ENCODE data around the gene SERPINB13. TPM values are rescaled to one million over a fixed set of nuclear protein-coding genes. Genes with fewer than 3 reads are reported as not detected.

SERPINB13 gene
- total and polyA plus RNA-seq, 9 of the 15 experiments (the other 6 are each of a cell fraction or from before 2014, with no cell fraction given): not detected

DNA sequence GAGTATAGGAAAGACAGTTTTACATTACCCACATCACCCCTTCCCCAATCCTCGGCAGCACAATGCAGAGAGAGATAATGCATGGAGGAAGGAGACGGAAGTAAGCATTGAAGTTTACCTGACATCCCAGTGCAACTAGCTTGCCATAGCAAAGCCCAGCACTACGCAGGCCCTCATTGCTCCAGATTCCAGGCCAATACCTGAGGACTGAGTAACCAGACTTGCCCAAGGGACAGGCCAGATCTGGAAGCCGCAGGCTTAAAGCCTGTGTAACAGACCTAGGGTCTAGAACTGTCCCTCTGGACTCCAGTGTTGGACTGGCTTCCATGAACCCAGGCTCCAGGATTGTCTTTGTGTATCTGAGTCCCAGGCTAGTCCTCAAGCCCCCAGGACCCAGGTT lies 39.3 kb downstream of the SERPINB13 start:
- no peak overlapping the region for H3K27ac ChIP-seq (ENCODE audit: extremely low read depth, low read depth, low read length)
- H3K4me3 ChIP-seq: no peak overlapping the region
- H3K4me2 ChIP-seq (ENCODE audit: insufficient read depth, low read length): no peak overlapping the region
- H4K20me1 ChIP-seq (replicated peaks; ENCODE audit: control insufficient read depth, insufficient read depth, low read length): no peaks in the 10 kb centered on the region
- no peak overlapping the region for H2AFZ ChIP-seq (ENCODE audit: low read depth, low read length)
- CTCF ChIA-PET (ENCODE audit: low intra/inter-chr PET ratio): no interaction called here
- no peaks in the 10 kb centered on the region; the same call in 1 of the 2 replicates for H3K9me3 ChIP-seq (replicated peaks; ENCODE audit: control insufficient read depth, insufficient read depth, low read depth, low read length)
- H3K4me1 ChIP-seq (replicated peaks in 1 of 2; ENCODE audit: control insufficient read depth in 2 of 2, insufficient read depth in 2 of 2, low read length in 2 of 2): no peaks in the 10 kb centered on the region
- 0% methylated on average over 4 of the region's 4 CpGs for WGBS (ENCODE audit: insufficient coverage, low coverage, missing lambda C conversion rate)
- no peak overlapping the region for H3K9ac ChIP-seq (ENCODE audit: insufficient read depth in 1 of 2, low read depth in 2 of 2, low read length in 2 of 2)
- ATAC-seq (no peak), DNase-seq (ENCODE audit: extremely low read depth in 1 of 4, low spot score in 3 of 4) (no peak), FAIRE-seq (no peak)
- no peaks in the 10 kb centered on the region for H3K9me1 ChIP-seq (ENCODE audit: control insufficient read depth, insufficient read depth, low read length)
- in situ Hi-C loops (cut with MboI) (no loop called here), intact Hi-C loops (cut with micrococcal nuclease) (no loop called here)
- H3K79me2 ChIP-seq (ENCODE audit: control insufficient read depth, insufficient read depth, low read length): no peaks in the 10 kb centered on the region
- BruUV-seq (replicated peaks): no TSS peak
- POLR2A ChIA-PET: no interaction called here
- H3K36me3 ChIP-seq (ENCODE audit: control insufficient read depth, insufficient read depth, low read length): no peaks in the 10 kb centered on the region
- TF ChIP-seq BRF1 (IDR thresholded peaks at IDR 0.05; ENCODE audit: borderline replicate concordance, extremely low read depth, insufficient read length) (no peak), TAL1 (IDR thresholded peaks at IDR 0.05) (no peak), RBM15 (IDR thresholded peaks at IDR 0.05; ENCODE audit: insufficient read depth, low read length) (no peak), POLR2H (tag; IDR thresholded peaks at IDR 0.05; ENCODE audit: low read depth) (no peak), ESRRA (IDR thresholded peaks at IDR 0.05; ENCODE audit: borderline replicate concordance, low read depth) (no peak), GABPA (tag; conservative IDR thresholded peaks at IDR 0.05; ENCODE audit: low read depth) (no peak), FOXM1 (IDR thresholded peaks at IDR 0.05; ENCODE audit: low read depth) (no peak), FOXM1 (CRISPR knock-in tag; IDR thresholded peaks at IDR 0.05; ENCODE audit: low read depth) (no peak), LEF1 (IDR thresholded peaks at IDR 0.05) (no peak), ZNF785 (CRISPR knock-in tag; IDR thresholded peaks at IDR 0.05) (no peak), ETS2 (tag; IDR thresholded peaks at IDR 0.05; ENCODE audit: borderline replicate concordance, poor library complexity, severe bottlenecking) (no peak), EWSR1 (IDR thresholded peaks at IDR 0.05; ENCODE audit: borderline replicate concordance, low read depth, partially characterized antibody) (no peak)
- TF ChIP-seq, protein P1, sequence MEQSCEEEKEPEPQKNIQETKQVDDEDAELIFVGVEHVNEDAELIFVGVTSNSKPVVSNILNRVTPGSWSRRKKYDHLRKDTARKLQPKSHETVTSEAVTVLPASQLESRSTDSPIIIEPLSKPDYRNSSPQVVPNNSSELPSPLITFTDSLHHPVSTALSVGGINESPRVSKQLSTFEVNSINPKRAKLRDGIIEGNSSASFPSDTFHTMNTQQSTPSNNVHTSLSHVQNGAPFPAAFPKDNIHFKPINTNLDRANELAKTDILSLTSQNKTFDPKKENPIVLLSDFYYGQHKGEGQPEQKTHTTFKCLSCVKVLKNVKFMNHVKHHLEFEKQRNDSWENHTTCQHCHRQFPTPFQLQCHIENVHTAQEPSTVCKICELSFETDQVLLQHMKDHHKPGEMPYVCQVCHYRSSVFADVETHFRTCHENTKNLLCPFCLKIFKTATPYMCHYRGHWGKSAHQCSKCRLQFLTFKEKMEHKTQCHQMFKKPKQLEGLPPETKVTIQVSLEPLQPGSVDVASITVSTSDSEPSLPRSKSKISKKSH (CRISPR knock-in tag; IDR thresholded peaks at IDR 0.05): no peak
- TF ChIP-seq, protein P2, sequence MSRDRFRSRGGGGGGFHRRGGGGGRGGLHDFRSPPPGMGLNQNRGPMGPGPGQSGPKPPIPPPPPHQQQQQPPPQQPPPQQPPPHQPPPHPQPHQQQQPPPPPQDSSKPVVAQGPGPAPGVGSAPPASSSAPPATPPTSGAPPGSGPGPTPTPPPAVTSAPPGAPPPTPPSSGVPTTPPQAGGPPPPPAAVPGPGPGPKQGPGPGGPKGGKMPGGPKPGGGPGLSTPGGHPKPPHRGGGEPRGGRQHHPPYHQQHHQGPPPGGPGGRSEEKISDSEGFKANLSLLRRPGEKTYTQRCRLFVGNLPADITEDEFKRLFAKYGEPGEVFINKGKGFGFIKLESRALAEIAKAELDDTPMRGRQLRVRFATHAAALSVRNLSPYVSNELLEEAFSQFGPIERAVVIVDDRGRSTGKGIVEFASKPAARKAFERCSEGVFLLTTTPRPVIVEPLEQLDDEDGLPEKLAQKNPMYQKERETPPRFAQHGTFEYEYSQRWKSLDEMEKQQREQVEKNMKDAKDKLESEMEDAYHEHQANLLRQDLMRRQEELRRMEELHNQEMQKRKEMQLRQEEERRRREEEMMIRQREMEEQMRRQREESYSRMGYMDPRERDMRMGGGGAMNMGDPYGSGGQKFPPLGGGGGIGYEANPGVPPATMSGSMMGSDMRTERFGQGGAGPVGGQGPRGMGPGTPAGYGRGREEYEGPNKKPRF (IDR thresholded peaks at IDR 0.05; ENCODE audit: low read depth, low read length): no peak
- H3K27me3 ChIP-seq (ENCODE audit: control insufficient read depth in 2 of 2, insufficient read depth in 2 of 2, low read length in 2 of 2): no peaks in the 10 kb centered on the region

Measured in K562 (cell line).